ENCODE data around the gene SLC44A5. TPM values are rescaled to one million over a fixed set of nuclear protein-coding genes. Genes with fewer than 3 reads are reported as not detected.

Gene SLC44A5
- total RNA-seq, 1 donor from 2014 or later, result 4.1 TPM

GRCh38 chr1:75171876-75172275 lies 439.0 kb downstream of the SLC44A5 start:
- no peak for DNase-seq (ENCODE audit: low spot score in 2 of 2, unreplicated experiment in 2 of 2)
- no peaks in the 10 kb centered on the region for H3K36me3 Mint-ChIP-seq
- no peak overlapping the region for H3K4me3 Mint-ChIP-seq
- no peak overlapping the region for H3K27ac Mint-ChIP-seq
- H3K27me3 Mint-ChIP-seq (ENCODE audit: low read depth), result peaks cover 5% of the 10 kb centered on the region
- TF ChIP-seq, protein P1, sequence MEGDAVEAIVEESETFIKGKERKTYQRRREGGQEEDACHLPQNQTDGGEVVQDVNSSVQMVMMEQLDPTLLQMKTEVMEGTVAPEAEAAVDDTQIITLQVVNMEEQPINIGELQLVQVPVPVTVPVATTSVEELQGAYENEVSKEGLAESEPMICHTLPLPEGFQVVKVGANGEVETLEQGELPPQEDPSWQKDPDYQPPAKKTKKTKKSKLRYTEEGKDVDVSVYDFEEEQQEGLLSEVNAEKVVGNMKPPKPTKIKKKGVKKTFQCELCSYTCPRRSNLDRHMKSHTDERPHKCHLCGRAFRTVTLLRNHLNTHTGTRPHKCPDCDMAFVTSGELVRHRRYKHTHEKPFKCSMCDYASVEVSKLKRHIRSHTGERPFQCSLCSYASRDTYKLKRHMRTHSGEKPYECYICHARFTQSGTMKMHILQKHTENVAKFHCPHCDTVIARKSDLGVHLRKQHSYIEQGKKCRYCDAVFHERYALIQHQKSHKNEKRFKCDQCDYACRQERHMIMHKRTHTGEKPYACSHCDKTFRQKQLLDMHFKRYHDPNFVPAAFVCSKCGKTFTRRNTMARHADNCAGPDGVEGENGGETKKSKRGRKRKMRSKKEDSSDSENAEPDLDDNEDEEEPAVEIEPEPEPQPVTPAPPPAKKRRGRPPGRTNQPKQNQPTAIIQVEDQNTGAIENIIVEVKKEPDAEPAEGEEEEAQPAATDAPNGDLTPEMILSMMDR (IDR thresholded peaks at IDR 0.05; ENCODE audit: unreplicated experiment), result no peak
- peaks cover 6% of the 10 kb centered on the region for H3K9me3 Mint-ChIP-seq
- no peaks in the 10 kb centered on the region for H3K4me1 Mint-ChIP-seq

DNA sequence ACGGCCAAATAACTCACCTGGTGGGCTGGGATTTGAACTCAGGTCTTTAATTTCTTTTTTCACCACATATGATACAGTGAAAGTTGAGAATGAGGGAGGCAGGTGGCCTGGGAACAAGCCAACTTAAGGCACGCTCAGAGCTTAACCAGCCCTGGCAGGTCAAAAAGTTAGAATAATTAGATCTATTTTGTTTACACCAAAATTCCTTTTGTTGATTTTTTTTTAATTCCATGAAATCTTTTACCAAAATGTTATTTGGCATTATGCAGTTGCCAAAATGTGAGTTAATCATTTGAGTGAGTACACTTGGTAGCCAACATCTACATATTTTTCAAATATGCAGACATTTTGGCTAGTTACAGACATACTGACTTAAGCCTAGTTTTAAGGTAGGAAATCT lies 439.9 kb downstream of the SLC44A5 start:
- no peak overlapping the region for H3K27ac Mint-ChIP-seq
- TF ChIP-seq, protein P1 (IDR thresholded peaks at IDR 0.05; ENCODE audit: unreplicated experiment), result no peak
- H3K4me1 Mint-ChIP-seq, result no peaks in the 10 kb centered on the region
- H3K4me3 Mint-ChIP-seq, result no peak overlapping the region
- H3K27me3 Mint-ChIP-seq (ENCODE audit: low read depth), result peaks cover 12% of the 10 kb centered on the region
- H3K36me3 Mint-ChIP-seq, result no peaks in the 10 kb centered on the region
- no peaks in the 10 kb centered on the region for H3K9me3 Mint-ChIP-seq
- no peak for DNase-seq (ENCODE audit: low spot score in 2 of 2, unreplicated experiment in 2 of 2)

DNA sequence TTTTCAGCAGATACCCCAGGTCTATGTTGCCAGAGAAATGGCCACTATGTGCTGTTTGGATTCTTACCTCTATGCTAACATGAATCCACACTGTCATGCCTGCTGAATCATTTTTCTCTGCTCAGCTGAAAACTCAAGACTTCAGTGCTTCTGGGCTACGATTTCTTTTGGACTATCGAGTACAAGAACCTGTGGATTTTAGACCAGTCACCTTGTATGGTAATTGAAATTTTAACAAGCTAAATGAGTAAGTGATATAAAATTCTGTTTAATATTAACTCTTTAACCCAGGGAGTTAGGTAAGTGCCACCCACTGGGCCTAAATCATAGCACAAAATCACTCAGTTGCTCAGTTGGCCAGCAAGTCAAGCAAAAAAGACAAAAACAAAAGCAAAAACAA lies 440.9 kb downstream of the SLC44A5 start:
- H3K27me3 Mint-ChIP-seq (ENCODE audit: low read depth), result peaks cover 19% of the 10 kb centered on the region
- no peak overlapping the region for H3K4me3 Mint-ChIP-seq
- H3K9me3 Mint-ChIP-seq, result no peaks in the 10 kb centered on the region
- TF ChIP-seq, protein P1 (IDR thresholded peaks at IDR 0.05; ENCODE audit: unreplicated experiment), result no peak
- no peak for DNase-seq (ENCODE audit: low spot score in 2 of 2, unreplicated experiment in 2 of 2)
- no peaks in the 10 kb centered on the region for H3K4me1 Mint-ChIP-seq
- H3K36me3 Mint-ChIP-seq, result no peaks in the 10 kb centered on the region
- H3K27ac Mint-ChIP-seq, result no peak overlapping the region

DNA sequence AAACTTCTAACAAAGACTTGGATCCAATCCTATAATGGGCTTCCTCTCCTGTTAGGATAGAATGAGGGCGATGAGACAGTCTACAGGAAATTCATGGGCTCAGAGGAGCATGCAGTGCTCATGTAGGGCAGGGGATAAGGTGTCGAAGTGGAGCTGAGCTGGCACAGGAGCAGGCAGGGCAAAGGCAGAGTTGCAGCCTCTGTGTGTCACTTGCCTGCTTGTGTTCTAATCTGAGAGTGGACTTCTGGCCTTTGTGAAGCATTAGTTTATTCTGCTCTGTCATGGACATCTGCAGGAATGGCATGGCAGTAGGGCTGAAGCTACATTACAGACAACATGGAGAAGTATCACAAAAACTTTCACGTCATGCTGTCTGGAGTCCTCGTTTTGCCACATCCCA lies 444.1 kb downstream of the SLC44A5 start:
- H3K9me3 Mint-ChIP-seq, result no peaks in the 10 kb centered on the region
- no peak overlapping the region for H3K27ac Mint-ChIP-seq
- DNase-seq (ENCODE audit: low spot score in 2 of 2, unreplicated experiment in 2 of 2), result no peak
- TF ChIP-seq, protein P1 (IDR thresholded peaks at IDR 0.05; ENCODE audit: unreplicated experiment), result no peak
- peaks cover 25% of the 10 kb centered on the region for H3K27me3 Mint-ChIP-seq (ENCODE audit: low read depth)
- H3K4me3 Mint-ChIP-seq, result no peak overlapping the region
- H3K36me3 Mint-ChIP-seq, result no peaks in the 10 kb centered on the region
- no peaks in the 10 kb centered on the region for H3K4me1 Mint-ChIP-seq

GRCh38 chr1:75165264-75165663 lies 445.6 kb downstream of the SLC44A5 start:
- no peak for DNase-seq (ENCODE audit: low spot score in 2 of 2, unreplicated experiment in 2 of 2)
- H3K27me3 Mint-ChIP-seq (ENCODE audit: low read depth), result peaks cover 25% of the 10 kb centered on the region
- no peaks in the 10 kb centered on the region for H3K9me3 Mint-ChIP-seq
- H3K36me3 Mint-ChIP-seq, result no peaks in the 10 kb centered on the region
- TF ChIP-seq, protein P1 (IDR thresholded peaks at IDR 0.05; ENCODE audit: unreplicated experiment), result no peak
- no peak overlapping the region for H3K4me3 Mint-ChIP-seq
- H3K4me1 Mint-ChIP-seq, result no peaks in the 10 kb centered on the region
- H3K27ac Mint-ChIP-seq, result no peak overlapping the region

DNA sequence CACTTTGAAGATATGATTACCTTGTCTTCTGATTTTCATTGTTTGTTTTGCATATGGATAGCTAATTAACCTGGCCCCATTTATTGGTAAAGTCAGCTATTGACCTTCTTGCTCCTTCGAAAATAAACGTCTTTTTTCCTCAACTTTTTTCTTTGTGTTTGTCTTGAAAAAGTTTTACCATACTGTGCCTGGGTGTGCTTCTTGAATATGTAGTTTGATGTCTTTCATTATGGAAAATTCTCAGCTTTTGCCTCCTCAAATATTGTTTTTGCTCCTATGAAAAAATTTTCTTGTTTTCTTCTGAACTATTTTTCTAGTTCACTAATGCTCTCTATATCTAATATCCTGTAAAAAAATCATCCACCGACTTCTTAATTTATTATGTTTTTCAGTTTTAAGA lies 451.8 kb downstream of the SLC44A5 start:
- TF ChIP-seq, protein P1 (IDR thresholded peaks at IDR 0.05; ENCODE audit: unreplicated experiment), result no peak
- Mint-ChIP-seq H3K27ac (no peak overlapping the region), H3K4me3 (no peak overlapping the region), H3K27me3 (ENCODE audit: low read depth) (peaks cover 6% of the 10 kb centered on the region), H3K9me3 (peaks cover 20% of the 10 kb centered on the region), H3K36me3 (no peaks in the 10 kb centered on the region), H3K4me1 (no peaks in the 10 kb centered on the region)
- DNase-seq (ENCODE audit: low spot score in 2 of 2, unreplicated experiment in 2 of 2), result no peak
